ENCODE measurements around the gene KRT37.

KRT37 gene

GRCh38 chr17:41424111-41424635 lies at the start of gene KRT37:
TSS of gene KRT37 (minus strand) at chr17:41424585. CDS start at chr17:41424523, 62 bp downstream.
- DNase-seq, result no peak

- no peak for DNase-seq
Observed at GRCh38 chr17:41468346-41468745, 44.0 kb upstream of the KRT37 start.

GRCh38 chr17:41467561-41467960 lies 43.2 kb upstream of the KRT37 start:
- no peak for DNase-seq

- DNase-seq, result no peak
Observed at GRCh38 chr17:41466988-41467387, 42.6 kb upstream of the KRT37 start, which contains the start of gene KRT32. TSS of gene KRT32 (minus strand) at chr17:41467386. CDS start at chr17:41467325, 61 bp downstream.

GRCh38 chr17:41464682-41465081 lies 40.3 kb upstream of the KRT37 start:
- peak; percentile 89 for DNase-seq

GRCh38 chr17:41464173-41464572 lies 39.8 kb upstream of the KRT37 start:
- DNase-seq, result no peak

- DNase-seq, result no peak
Observed at GRCh38 chr17:41463746-41464145, 39.4 kb upstream of the KRT37 start.

GRCh38 chr17:41462705-41463104 lies 38.3 kb upstream of the KRT37 start:
- no peak for DNase-seq

GRCh38 chr17:41457676-41458075 lies 33.3 kb upstream of the KRT37 start:
- DNase-seq, result no peak

- no peak for DNase-seq
Observed at GRCh38 chr17:41456204-41456603, 31.8 kb upstream of the KRT37 start.

GRCh38 chr17:41455236-41455635 lies 30.9 kb upstream of the KRT37 start:
- DNase-seq, result no peak

- no peak for DNase-seq
Observed at GRCh38 chr17:41453066-41453465, 28.7 kb upstream of the KRT37 start.

GRCh38 chr17:41452281-41452680 lies 27.9 kb upstream of the KRT37 start:
- no peak for DNase-seq

GRCh38 chr17:41451154-41451728 lies 26.9 kb upstream of the KRT37 start:
- DNase-seq, result no peak

- no peak for DNase-seq
Observed at GRCh38 chr17:41449008-41449407, 24.6 kb upstream of the KRT37 start.

- no peak for DNase-seq
Observed at GRCh38 chr17:41448506-41448905, 24.1 kb upstream of the KRT37 start.

- no peak for DNase-seq
Observed at GRCh38 chr17:41446806-41447205, 22.4 kb upstream of the KRT37 start.

- no peak for DNase-seq
Observed at GRCh38 chr17:41444640-41445039, 20.3 kb upstream of the KRT37 start.

GRCh38 chr17:41444186-41444585 lies 19.8 kb upstream of the KRT37 start:
- DNase-seq, result no peak

GRCh38 chr17:41442739-41443138 lies 18.4 kb upstream of the KRT37 start:
- no peak for DNase-seq

- DNase-seq, result no peak
Observed at GRCh38 chr17:41440531-41441033, 16.2 kb upstream of the KRT37 start, which contains the start of gene KRT38. TSS of gene KRT38 (minus strand) at chr17:41440983. CDS start at chr17:41440921, 62 bp downstream.

GRCh38 chr17:41439375-41439774 lies 15.0 kb upstream of the KRT37 start:
- DNase-seq, result no peak

GRCh38 chr17:41437769-41438168 lies 13.4 kb upstream of the KRT37 start:
- DNase-seq, result no peak

GRCh38 chr17:41437254-41437653 lies 12.9 kb upstream of the KRT37 start:
- DNase-seq, result no peak

- DNase-seq, result no peak
Observed at GRCh38 chr17:41434415-41434814, 10.0 kb upstream of the KRT37 start.

Measured in kidney glomerular epithelial cell (primary cell).